ENCODE results near the gene ANKRD28. TPM values are rescaled to one million over a fixed set of nuclear protein-coding genes. Genes with fewer than 3 reads are reported as not detected.

Gene ANKRD28
- polyA plus RNA-seq, 1 of the 3 experiments (the other 2 are of a cell fraction) = 74.8 TPM

- H3K79me2 ChIP-seq (ENCODE audit: insufficient read depth) = peaks cover 97% of the 10 kb centered on the region
- TF ChIP-seq MXI1 (IDR thresholded peaks at IDR 0.05; ENCODE audit: low read depth, low read length) (no peak), CHD2 (IDR thresholded peaks at IDR 0.05; ENCODE audit: low read length, partially characterized antibody) (no peak), EZH2phosphoT487 (IDR thresholded peaks at IDR 0.05; ENCODE audit: borderline replicate concordance, low read depth) (no peak), USF2 (IDR thresholded peaks at IDR 0.05; ENCODE audit: borderline replicate concordance, low read depth, low read length) (no peak), RFX5 (IDR thresholded peaks at IDR 0.05; ENCODE audit: low read length) (no peak)
- ChIA-PET CTCF (no interaction called here), POLR2A (no interaction called here)
- peak overlapping the region; percentile 59; the same call in 1 of the 2 replicates for H3K9ac ChIP-seq
- peaks cover 22 to 74% of the 10 kb centered on the region in 2 experiments for H3K36me3 ChIP-seq (replicated peaks in 1 of 2; ENCODE audit: control insufficient read depth in 1 of 2, insufficient read depth in 2 of 2, low read length in 1 of 2)
- H3K4me1 ChIP-seq (ENCODE audit: control insufficient read depth in 1 of 2, insufficient read depth in 2 of 2, low read depth in 1 of 2, low read length in 1 of 2) = peaks cover 2 to 25% of the 10 kb centered on the region in 2 experiments; a peak in 3 of 4 replicates
- WGBS (ENCODE audit: low lambda C conversion rate) = 15% methylated on average over 2 of the region's 2 CpGs
- no peak for DNase-seq
- H2AFZ ChIP-seq (ENCODE audit: low read depth) = no peak overlapping the region
- peak overlapping the region; percentile 53 for H3K4me2 ChIP-seq
- no peaks in the 10 kb centered on the region; the same call in 1 of the 2 replicates for H4K20me1 ChIP-seq (ENCODE audit: insufficient read depth)
- H3K9me3 ChIP-seq = no peaks in the 10 kb centered on the region
- no peaks in the 10 kb centered on the region for H3K9me2 ChIP-seq
- no peaks in the 10 kb centered on the region for H3K27me3 ChIP-seq (ENCODE audit: insufficient read depth)
- H3K27ac ChIP-seq (ENCODE audit: low read depth in 2 of 2, low read length in 1 of 2) = peak overlapping the region; percentile 74 to 92
- H3F3A ChIP-seq (replicated peaks; ENCODE audit: insufficient read depth) = peaks cover 24% of the 10 kb centered on the region
- H3K4me3 ChIP-seq (ENCODE audit: low read depth in 2 of 2, low read length in 1 of 2) = peak overlapping the region in 1 of 2 experiments; percentile 9; a peak in 1 of 4 replicates
Observed at GRCh38 chr3:15769256-15769915, 28.4 kb downstream of the ANKRD28 start.

GRCh38 chr3:15768421-15769255 lies 29.1 kb downstream of the ANKRD28 start:
- Histone ChIP-seq H3K9me3 (no peaks in the 10 kb centered on the region), H3K27ac (ENCODE audit: low read depth in 2 of 2, low read length in 1 of 2) (peak overlapping the region; percentile 74 to 92; a peak in 3 of 4 replicates), H2AFZ (ENCODE audit: low read depth) (no peak overlapping the region), H3K27me3 (ENCODE audit: insufficient read depth) (no peaks in the 10 kb centered on the region), H3K9ac (peak overlapping the region; percentile 54; the same call in 1 of the 2 replicates), H3K4me1 (ENCODE audit: control insufficient read depth in 1 of 2, insufficient read depth in 2 of 2, low read depth in 1 of 2, low read length in 1 of 2) (peaks cover 2 to 25% of the 10 kb centered on the region in 2 experiments; a peak in 3 of 4 replicates), H3F3A (replicated peaks; ENCODE audit: insufficient read depth) (peaks cover 24% of the 10 kb centered on the region), H3K79me2 (ENCODE audit: insufficient read depth) (peaks cover 97% of the 10 kb centered on the region), H4K20me1 (ENCODE audit: insufficient read depth) (no peaks in the 10 kb centered on the region; the same call in 1 of the 2 replicates), H3K4me3 (ENCODE audit: low read depth in 2 of 2, low read length in 1 of 2) (no peak overlapping the region; a peak in 1 of 4 replicates), H3K4me2 (peak overlapping the region; percentile 62), H3K36me3 (replicated peaks in 1 of 2; ENCODE audit: control insufficient read depth in 1 of 2, insufficient read depth in 2 of 2, low read length in 1 of 2) (peaks cover 26 to 75% of the 10 kb centered on the region in 2 experiments), H3K9me2 (no peaks in the 10 kb centered on the region)
- POLR2A ChIA-PET = no interaction called here
- DNase-seq = no peak
- 61% methylated on average over 5 of the region's 5 CpGs for WGBS (ENCODE audit: low lambda C conversion rate)
- CTCF ChIA-PET = no interaction called here
- TF ChIP-seq FOSL2 (IDR thresholded peaks at IDR 0.05; ENCODE audit: borderline replicate concordance, low read depth) = peak; percentile 100
- TF ChIP-seq GATA2 (CRISPR knock-in tag; IDR thresholded peaks at IDR 0.05) = no peak
- TF ChIP-seq RAD21 (IDR thresholded peaks at IDR 0.05; ENCODE audit: low read length) = no peak
- no peak for TF ChIP-seq TAF1 (IDR thresholded peaks at IDR 0.05; ENCODE audit: borderline replicate concordance, low read depth, low read length)
- no peak for TF ChIP-seq ZBTB33 (IDR thresholded peaks at IDR 0.05; ENCODE audit: borderline replicate concordance, low read depth)
- TF ChIP-seq SMC3 (IDR thresholded peaks at IDR 0.05; ENCODE audit: low read depth, low read length) = no peak
- peak; percentile 74 for TF ChIP-seq PBX3 (IDR thresholded peaks at IDR 0.05)
- TF ChIP-seq NRF1 (IDR thresholded peaks at IDR 0.05; ENCODE audit: low read depth, low read length) = no peak
- peak; percentile 93 for TF ChIP-seq TEAD4 (IDR thresholded peaks at IDR 0.05; ENCODE audit: borderline replicate concordance, insufficient read depth)
- TF ChIP-seq USF1 (IDR thresholded peaks at IDR 0.05; ENCODE audit: borderline replicate concordance, low read depth) = no peak
- peak; percentile 57 for TF ChIP-seq MEF2A (IDR thresholded peaks at IDR 0.05; ENCODE audit: borderline replicate concordance, low read depth)
- TF ChIP-seq MXI1 (IDR thresholded peaks at IDR 0.05; ENCODE audit: low read depth, low read length) = no peak
- TF ChIP-seq EP300 (IDR thresholded peaks at IDR 0.05; ENCODE audit: borderline replicate concordance in 1 of 2, low read depth in 1 of 2, low read length in 1 of 2) = peak in 1 of 2 experiments; percentile 88; a peak in 2 of 4 replicates
- TF ChIP-seq CHD2 (IDR thresholded peaks at IDR 0.05; ENCODE audit: low read length, partially characterized antibody) = no peak

All from SK-N-SH (cell line).